ENCODE results near the gene KCNH2.

DNA sequence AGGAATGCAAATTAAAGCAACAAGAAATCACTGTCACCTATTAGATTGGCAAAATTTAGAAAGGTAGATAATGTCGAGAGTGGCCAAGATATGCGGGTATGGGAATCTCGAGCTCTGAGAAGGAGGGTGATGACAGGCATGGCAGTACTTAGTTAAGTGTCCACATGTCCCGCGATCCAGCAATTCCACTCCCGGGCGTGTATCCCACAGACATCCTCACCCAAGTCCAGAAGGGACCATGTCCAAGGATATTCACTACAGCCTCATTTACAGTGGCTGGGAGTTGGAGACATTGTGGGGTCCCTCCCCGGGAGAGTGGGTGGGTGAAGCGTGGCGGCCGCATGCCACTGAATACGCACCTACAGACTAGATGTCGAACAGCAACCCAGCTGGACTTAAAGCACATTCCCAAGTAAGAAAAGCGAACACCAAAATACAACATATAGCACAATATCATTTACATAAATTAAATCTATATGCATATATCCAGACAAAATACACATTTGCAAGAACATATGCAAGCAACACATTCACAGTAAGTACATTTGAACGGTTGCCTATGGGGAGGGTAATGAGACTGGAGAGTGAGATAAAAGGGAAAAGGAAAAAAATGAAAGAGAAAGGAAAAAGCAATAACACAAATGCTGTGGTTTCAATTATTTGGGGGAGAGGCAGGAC lies 9.9 kb downstream of the KCNH2 start:
- TF ChIP-seq, protein P1, sequence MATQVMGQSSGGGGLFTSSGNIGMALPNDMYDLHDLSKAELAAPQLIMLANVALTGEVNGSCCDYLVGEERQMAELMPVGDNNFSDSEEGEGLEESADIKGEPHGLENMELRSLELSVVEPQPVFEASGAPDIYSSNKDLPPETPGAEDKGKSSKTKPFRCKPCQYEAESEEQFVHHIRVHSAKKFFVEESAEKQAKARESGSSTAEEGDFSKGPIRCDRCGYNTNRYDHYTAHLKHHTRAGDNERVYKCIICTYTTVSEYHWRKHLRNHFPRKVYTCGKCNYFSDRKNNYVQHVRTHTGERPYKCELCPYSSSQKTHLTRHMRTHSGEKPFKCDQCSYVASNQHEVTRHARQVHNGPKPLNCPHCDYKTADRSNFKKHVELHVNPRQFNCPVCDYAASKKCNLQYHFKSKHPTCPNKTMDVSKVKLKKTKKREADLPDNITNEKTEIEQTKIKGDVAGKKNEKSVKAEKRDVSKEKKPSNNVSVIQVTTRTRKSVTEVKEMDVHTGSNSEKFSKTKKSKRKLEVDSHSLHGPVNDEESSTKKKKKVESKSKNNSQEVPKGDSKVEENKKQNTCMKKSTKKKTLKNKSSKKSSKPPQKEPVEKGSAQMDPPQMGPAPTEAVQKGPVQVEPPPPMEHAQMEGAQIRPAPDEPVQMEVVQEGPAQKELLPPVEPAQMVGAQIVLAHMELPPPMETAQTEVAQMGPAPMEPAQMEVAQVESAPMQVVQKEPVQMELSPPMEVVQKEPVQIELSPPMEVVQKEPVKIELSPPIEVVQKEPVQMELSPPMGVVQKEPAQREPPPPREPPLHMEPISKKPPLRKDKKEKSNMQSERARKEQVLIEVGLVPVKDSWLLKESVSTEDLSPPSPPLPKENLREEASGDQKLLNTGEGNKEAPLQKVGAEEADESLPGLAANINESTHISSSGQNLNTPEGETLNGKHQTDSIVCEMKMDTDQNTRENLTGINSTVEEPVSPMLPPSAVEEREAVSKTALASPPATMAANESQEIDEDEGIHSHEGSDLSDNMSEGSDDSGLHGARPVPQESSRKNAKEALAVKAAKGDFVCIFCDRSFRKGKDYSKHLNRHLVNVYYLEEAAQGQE (IDR thresholded peaks at IDR 0.05) = no peak
- TF ChIP-seq, protein P2, sequence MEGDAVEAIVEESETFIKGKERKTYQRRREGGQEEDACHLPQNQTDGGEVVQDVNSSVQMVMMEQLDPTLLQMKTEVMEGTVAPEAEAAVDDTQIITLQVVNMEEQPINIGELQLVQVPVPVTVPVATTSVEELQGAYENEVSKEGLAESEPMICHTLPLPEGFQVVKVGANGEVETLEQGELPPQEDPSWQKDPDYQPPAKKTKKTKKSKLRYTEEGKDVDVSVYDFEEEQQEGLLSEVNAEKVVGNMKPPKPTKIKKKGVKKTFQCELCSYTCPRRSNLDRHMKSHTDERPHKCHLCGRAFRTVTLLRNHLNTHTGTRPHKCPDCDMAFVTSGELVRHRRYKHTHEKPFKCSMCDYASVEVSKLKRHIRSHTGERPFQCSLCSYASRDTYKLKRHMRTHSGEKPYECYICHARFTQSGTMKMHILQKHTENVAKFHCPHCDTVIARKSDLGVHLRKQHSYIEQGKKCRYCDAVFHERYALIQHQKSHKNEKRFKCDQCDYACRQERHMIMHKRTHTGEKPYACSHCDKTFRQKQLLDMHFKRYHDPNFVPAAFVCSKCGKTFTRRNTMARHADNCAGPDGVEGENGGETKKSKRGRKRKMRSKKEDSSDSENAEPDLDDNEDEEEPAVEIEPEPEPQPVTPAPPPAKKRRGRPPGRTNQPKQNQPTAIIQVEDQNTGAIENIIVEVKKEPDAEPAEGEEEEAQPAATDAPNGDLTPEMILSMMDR (IDR thresholded peaks at IDR 0.05; ENCODE audit: low read depth, low read length, missing input control) = no peak
- TF ChIP-seq JUND (IDR thresholded peaks at IDR 0.05) = no peak
- TF ChIP-seq TAF1 (conservative IDR thresholded peaks at IDR 0.05) = no peak
- no peak for TF ChIP-seq NR2F2 (IDR thresholded peaks at IDR 0.05)
- TF ChIP-seq, protein P3, sequence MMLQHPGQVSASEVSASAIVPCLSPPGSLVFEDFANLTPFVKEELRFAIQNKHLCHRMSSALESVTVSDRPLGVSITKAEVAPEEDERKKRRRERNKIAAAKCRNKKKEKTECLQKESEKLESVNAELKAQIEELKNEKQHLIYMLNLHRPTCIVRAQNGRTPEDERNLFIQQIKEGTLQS (IDR thresholded peaks at IDR 0.05) = no peak
- no peak for TF ChIP-seq EGR1 (IDR thresholded peaks at IDR 0.05; ENCODE audit: low read depth in 2 of 2)
- TF ChIP-seq YY1 (IDR thresholded peaks at IDR 0.05) = no peak
- TF ChIP-seq FOXA1 (IDR thresholded peaks at IDR 0.05) = no peak
- no peak for TF ChIP-seq SP1 (IDR thresholded peaks at IDR 0.05)
- no peak for TF ChIP-seq GABPA (IDR thresholded peaks at IDR 0.05 in 1 of 2, conservative IDR thresholded peaks at IDR 0.05 in 1 of 2)
- no peak for TF ChIP-seq RAD21 (IDR thresholded peaks at IDR 0.05)
